H1 (cell line): Measurements from ENCODE around the gene LRRC39. TPM values are rescaled to one million over a fixed set of nuclear protein-coding genes. Genes with fewer than 3 reads are reported as not detected.

Experiments
- CTCF ChIA-PET: fragments of 300-600 bp; sonication (Branson Sonifier 250); formaldehyde crosslinking; loops from one replicate; lab custom pipeline; 2021; ENCODE audit not compliant: partially characterized antibody; lab: Charles Lee
- POLR2A ChIA-PET: fragments of 300-600 bp; sonication (Branson Sonifier 250); formaldehyde crosslinking; loops from one replicate; lab custom pipeline; 2021; ENCODE audit warnings: inconsistent platforms; ENCODE audit not compliant: partially characterized antibody; lab: Charles Lee
- DNase-seq, 2 experiments: peaks; one replicate each; pipeline versions ENCODE4 v3.0.0 to v3.0.0-alpha.2; 2010 to 2022; ENCODE audit warnings: low spot score in 2 of 2, low read depth in 1 of 2, mixed read lengths in 1 of 2
- FAIRE-seq: peaks from 2 replicates; lab custom pipeline; 2011; peaks lifted over from hg19 to GRCh38; lab: Jason Lieb, UNC
- H2AFZ ChIP-seq: 2 replicates; pipeline ENCODE4 v1.8.1; 2012; ENCODE audit warnings: low read length, inconsistent platforms
- H2AK5ac ChIP-seq: 2 replicates; pipeline ENCODE4 v1.6.1; 2013; ENCODE audit warnings: low read depth, low read length
- H2BK120ac ChIP-seq: replicated peaks from 2 replicates; pipeline ENCODE3; 2013; ENCODE audit warnings: low read depth, low read length, inconsistent platforms
- H2BK12ac ChIP-seq: 2 replicates; pipeline ENCODE4 v1.6.1; 2013; ENCODE audit warnings: low read depth, low read length
- H2BK15ac ChIP-seq: 2 replicates; pipeline ENCODE4 v1.6.1; 2013; ENCODE audit warnings: low read length
- H2BK20ac ChIP-seq: 2 replicates; pipeline ENCODE4 v1.6.1; 2013; ENCODE audit warnings: low read length
- H2BK5ac ChIP-seq: 2 replicates; pipeline ENCODE4 v1.6.1; 2013; ENCODE audit warnings: low read depth, low read length
- H3K14ac ChIP-seq: 2 replicates; pipeline ENCODE4 v1.6.1; 2013; ENCODE audit warnings: inconsistent platforms; ENCODE audit not compliant: insufficient read length
- H3K18ac ChIP-seq: 2 replicates; pipeline ENCODE4 v1.6.1; 2013; ENCODE audit warnings: low read length; ENCODE audit errors: extremely low read depth
- H3K23ac ChIP-seq: 2 replicates; pipeline ENCODE4 v1.6.1; 2013; ENCODE audit warnings: inconsistent platforms; ENCODE audit not compliant: insufficient read length
- H3K23me2 ChIP-seq: 2 replicates; pipeline ENCODE4 v1.6.1; 2013; ENCODE audit warnings: low read depth, low read length
- H3K27ac ChIP-seq: 2 replicates; pipeline ENCODE4 v1.6.1; 2011; ENCODE audit warnings: low read depth, low read length, inconsistent platforms
- H3K27me3 ChIP-seq, 4 experiments: replicated peaks in 1 of 4; 1 replicate in 1 of 4; 2 replicates in 3 of 4; pipeline versions ENCODE4 v1.6.1 to v1.8.1; 2011 to 2013; ENCODE audit warnings: low read length in 3 of 4, mild to moderate bottlenecking in 3 of 4, inconsistent platforms in 2 of 4, mixed read lengths in 2 of 4, moderate library complexity in 1 of 4; ENCODE audit not compliant: control insufficient read depth in 3 of 4, insufficient read depth in 3 of 4; ENCODE audit errors: extremely low read depth in 1 of 4
- H3K36me3 ChIP-seq, 4 experiments: 2 replicates each; pipeline versions ENCODE4 v1.6.1 to v1.8.1; 2011 to 2013; ENCODE audit warnings: mild to moderate bottlenecking in 4 of 4, low read length in 3 of 4, moderate library complexity in 2 of 4, control low read depth in 1 of 4, inconsistent platforms in 1 of 4; ENCODE audit not compliant: insufficient read depth in 4 of 4, control insufficient read depth in 2 of 4
- H3K4ac ChIP-seq: replicated peaks from 2 replicates; pipeline ENCODE3; 2013; ENCODE audit warnings: low read length, low read depth, mixed read lengths, inconsistent platforms; ENCODE audit not compliant: insufficient read length
- H3K4me1 ChIP-seq, 4 experiments: replicated peaks in 1 of 4; 1 replicate in 1 of 4; 2 replicates in 3 of 4; pipeline versions ENCODE4 v1.6.1 to v1.8.1; 2011 to 2013; ENCODE audit warnings: low read length in 3 of 4, inconsistent platforms in 2 of 4, mixed read lengths in 1 of 4; ENCODE audit not compliant: insufficient read depth in 4 of 4, control insufficient read depth in 3 of 4
- H3K4me2 ChIP-seq, 2 experiments: 2 replicates each; pipeline versions ENCODE4 v1.6.1 to v1.8.1; 2011 to 2013; ENCODE audit warnings: low read depth in 2 of 2, low read length in 2 of 2, control low read depth in 1 of 2, inconsistent platforms in 1 of 2, mild to moderate bottlenecking in 1 of 2; ENCODE audit not compliant: insufficient read depth in 1 of 2
- H3K4me3 ChIP-seq, 4 experiments: fragments of 200-600, 300-600 bp in 1 of 4; sonication (generic), shearing (Covaris generic), sonication (Bioruptor Twin) in 1 of 4; 2 replicates each; pipeline versions ENCODE4 v1.5.1 to v1.8.1; 2011 to 2016; ENCODE audit warnings: low read length in 4 of 4, low read depth in 3 of 4, control low read depth in 2 of 4, inconsistent platforms in 2 of 4, mild to moderate bottlenecking in 2 of 4, mixed read lengths in 1 of 4, moderate library complexity in 1 of 4; ENCODE audit not compliant: insufficient read depth in 2 of 4; ENCODE audit errors: extremely low read depth in 1 of 4
- H3K56ac ChIP-seq: replicated peaks from 2 replicates; pipeline ENCODE3; 2013; ENCODE audit warnings: low read depth, mild to moderate bottlenecking, mixed read lengths, low read length, inconsistent platforms; ENCODE audit not compliant: insufficient read length
- H3K79me1 ChIP-seq: 2 replicates; pipeline ENCODE4 v1.6.1; 2013; ENCODE audit warnings: low read depth, low read length, control low read depth
- H3K79me2 ChIP-seq, 2 experiments: 2 replicates each; pipeline versions ENCODE4 v1.6.1 to v1.8.1; 2012 to 2013; ENCODE audit warnings: low read length in 2 of 2, mild to moderate bottlenecking in 2 of 2, inconsistent platforms in 1 of 2; ENCODE audit not compliant: insufficient read depth in 2 of 2, control insufficient read depth in 1 of 2
- H3K9ac ChIP-seq, 4 experiments: replicated peaks in 1 of 4; 1 replicate in 1 of 4; 2 replicates in 3 of 4; pipeline versions ENCODE4 v1.6.1 to v1.8.1; 2011 to 2013; ENCODE audit warnings: low read depth in 3 of 4, low read length in 3 of 4, control low read depth in 2 of 4, mild to moderate bottlenecking in 2 of 4, moderate library complexity in 2 of 4, inconsistent platforms in 1 of 4; ENCODE audit errors: extremely low read depth in 1 of 4
- H3K9me3 ChIP-seq, 2 experiments: 2 replicates each; pipeline versions ENCODE4 v1.6.1 to v1.8.1; 2012 to 2013; ENCODE audit warnings: mild to moderate bottlenecking in 2 of 2, moderate library complexity in 2 of 2, control low read depth in 1 of 2, inconsistent platforms in 1 of 2, low read depth in 1 of 2, low read length in 1 of 2, mixed read lengths in 1 of 2; ENCODE audit not compliant: insufficient read depth in 2 of 2
- H4K20me1 ChIP-seq, 2 experiments: replicated peaks in 1 of 2; 2 replicates each; pipeline versions ENCODE3 to v1.8.1; 2011 to 2013; ENCODE audit warnings: inconsistent platforms in 2 of 2, low read length in 2 of 2, mild to moderate bottlenecking in 1 of 2; ENCODE audit not compliant: insufficient read depth in 2 of 2, control insufficient read depth in 1 of 2
- H4K5ac ChIP-seq: 2 replicates; pipeline ENCODE4 v1.6.1; 2013; ENCODE audit warnings: low read length, low read depth, mixed read lengths, inconsistent platforms; ENCODE audit not compliant: insufficient read length
- H4K8ac ChIP-seq: 2 replicates; pipeline ENCODE4 v1.8.0; 2013; ENCODE audit warnings: mild to moderate bottlenecking, moderate library complexity, low read length, inconsistent platforms; ENCODE audit not compliant: insufficient read depth; ENCODE audit errors: extremely low read depth
- H4K91ac ChIP-seq: replicated peaks from 2 replicates; pipeline ENCODE3; 2013; ENCODE audit warnings: low read length, mixed read lengths, inconsistent platforms; ENCODE audit not compliant: insufficient read length
- ATF2 ChIP-seq: IDR thresholded peaks from 2 replicates; pipeline ENCODE4 v1.6.1; 2012; ENCODE audit warnings: low read length, inconsistent platforms
- CHD2 ChIP-seq: IDR thresholded peaks from 2 replicates; pipeline ENCODE4 v1.6.1; 2012; ENCODE audit warnings: low read length, improper control_type of control experiment
- RXRA ChIP-seq: IDR thresholded peaks from 2 replicates; pipeline ENCODE4 v1.6.1; 2011; ENCODE audit warnings: low read depth, mild to moderate bottlenecking, low read length, moderate library complexity; ENCODE audit not compliant: insufficient read depth
- TBP ChIP-seq: IDR thresholded peaks from 2 replicates; pipeline ENCODE4 v1.6.1; 2011; ENCODE audit warnings: low read depth, low read length, improper control_type of control experiment
- WGBS, 2 experiments: shearing (Covaris generic) in 1 of 2; methylation state at CpG; one replicate each; pipeline versions ENCODE4 v1.1.6 to v1.1.7; 2013 to 2015; ENCODE audit warnings: low lambda C conversion rate in 2 of 2, mixed read lengths in 2 of 2, inconsistent platforms in 1 of 2, low coverage in 1 of 2, missing lambda C conversion rate in 1 of 2; ENCODE audit not compliant: insufficient replicate concordance in 2 of 2, insufficient coverage in 1 of 2, insufficient read length in 1 of 2; ENCODE audit errors: extremely low coverage in 1 of 2, missing lambda C conversion rate in 1 of 2; 5-methylcytosine and 5-hydroxymethylcytosine counted together
- polyA plus RNA-seq, 7 experiments: library from polyadenylated mRNA; depleted of rRNA in 3 of 7; stranded (reverse) in 5 of 7; unstranded in 2 of 7; fragments of >200 nt in 5 of 7; fragments of 200-250 nt in 2 of 7; gene quantifications; 1 replicate in 5 of 7; 2 replicates in 1 of 7; 4 replicates in 1 of 7; pipeline versions ENCODE4 v1.2.1 to v1.2.3, GENCODE V29; 2011 to 2013; ENCODE audit warnings: missing spikeins in 2 of 7, mixed read lengths in 2 of 7
- total RNA-seq: library from RNA; stranded (reverse); fragmentation: NEBNext Ultra II Directional; extraction: Animal tissue kit (Norgen Biotek cat#: 25700); gene quantifications from 2 replicates; pipeline ENCODE4 v1.2.1, GENCODE V29; 2021

Gene LRRC39
- total and polyA plus RNA-seq, 2 of the 8 experiments (the other 6 are each of a cell fraction or from before 2014, with no cell fraction given): 0.33 to 0.39 TPM

- H2BK5ac ChIP-seq: no peak overlapping the region
- no peak overlapping the region for H2BK15ac ChIP-seq
- POLR2A ChIA-PET: interaction anchor here (0.7 kb wide), 1 partner anchor 88 kb away, joined by 3 read pairs; no protein-coding TSS in a partner anchor
- H3K9me3 ChIP-seq: no peaks in the 10 kb centered on the region
- peaks cover 2% of the 10 kb centered on the region; the same call in 1 of the 2 replicates for H3K79me1 ChIP-seq
- no peak overlapping the region for H4K91ac ChIP-seq
- H3K4ac ChIP-seq: no peak overlapping the region
- WGBS, 2 experiments: 92% methylated on average over 1 of the region's 1 CpG; no CpG with 5 or more reads in 1 of the 2 experiments
- H4K8ac ChIP-seq: no peak overlapping the region
- no peak for TF ChIP-seq TBP
- TF ChIP-seq CHD2: no peak
- no peak for TF ChIP-seq ATF2
- no peak for TF ChIP-seq RXRA
- H2BK120ac ChIP-seq: no peak overlapping the region
- no peaks in the 10 kb centered on the region for H3K27me3 ChIP-seq
- FAIRE-seq (no peak), DNase-seq (no peak)
- H3K27ac ChIP-seq: no peak overlapping the region
- H3K4me2 ChIP-seq: no peak overlapping the region
- peaks cover 0 to 5% (median 0%) of the 10 kb centered on the region in 4 experiments; a peak in 2 of 7 replicates for H3K4me1 ChIP-seq
- no peak overlapping the region for H3K9ac ChIP-seq
- H3K4me3 ChIP-seq: no peak overlapping the region
- no peak overlapping the region for H2BK12ac ChIP-seq
- no peak overlapping the region for H2AFZ ChIP-seq
- CTCF ChIA-PET: no interaction called here
- no peak overlapping the region for H3K56ac ChIP-seq
- H3K18ac ChIP-seq: no peak overlapping the region
- no peak overlapping the region for H2AK5ac ChIP-seq
- peaks cover 0 to 4% (median under 1%) of the 10 kb centered on the region in 4 experiments; a peak in 2 of 8 replicates for H3K36me3 ChIP-seq
- no peak overlapping the region for H3K14ac ChIP-seq
- H4K20me1 ChIP-seq: peaks cover 1 to 7% of the 10 kb centered on the region in 2 experiments
- H3K23me2 ChIP-seq: no peaks in the 10 kb centered on the region
- no peak overlapping the region for H2BK20ac ChIP-seq
- H3K79me2 ChIP-seq: peaks cover 9 to 65% of the 10 kb centered on the region in 2 experiments
- no peak overlapping the region for H4K5ac ChIP-seq
- no peak overlapping the region for H3K23ac ChIP-seq
These were observed 50.8 kb downstream of the LRRC39 start for GRCh38 chr1:100127226-100127625.
